Uterus (tissue), 2 donors: ENCODE measurements around the gene CRADD.

Experiments used
- POLR2A ChIP-seq, 2 donors: fragments of 450-650 bp; IDR thresholded peaks; one replicate each; pipeline ENCODE4 v1.6.1; 2016; ENCODE audit warnings: antibody characterized with exemption in 2 of 2, mild to moderate bottlenecking in 1 of 2, moderate library complexity in 1 of 2
- TF ChIP-seq, protein P1 (sequence below), 4 experiments: fragments of 200-600 bp in 2 of 4; fragments of 450-650 bp in 2 of 4; sonication (generic) in 2 of 4; IDR thresholded peaks; one replicate each; pipeline ENCODE4 v1.5.1; 2016 to 2019; ENCODE audit warnings: antibody characterized with exemption in 4 of 4, mild to moderate bottlenecking in 2 of 4, moderate library complexity in 1 of 4

DNA sequence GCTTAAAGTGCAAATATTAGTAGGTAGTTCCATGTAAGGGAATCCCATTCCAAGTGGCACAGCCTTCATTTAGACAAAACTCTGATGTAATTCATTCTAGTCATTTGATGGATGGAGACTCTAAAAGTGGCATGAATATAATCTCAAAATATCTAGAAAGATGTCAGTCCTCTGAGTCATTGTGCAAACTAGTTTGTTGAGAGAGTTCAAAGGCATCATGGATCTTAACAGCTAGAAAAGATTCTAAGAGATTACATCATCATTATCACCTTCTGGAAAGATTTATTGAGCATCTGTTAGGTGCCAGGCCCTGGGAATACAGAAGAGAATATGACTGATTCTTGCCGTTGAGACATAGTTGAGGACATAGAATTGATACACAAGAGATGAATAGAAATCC is 30.7 kb downstream of the CRADD start:
- TF ChIP-seq, protein P1, sequence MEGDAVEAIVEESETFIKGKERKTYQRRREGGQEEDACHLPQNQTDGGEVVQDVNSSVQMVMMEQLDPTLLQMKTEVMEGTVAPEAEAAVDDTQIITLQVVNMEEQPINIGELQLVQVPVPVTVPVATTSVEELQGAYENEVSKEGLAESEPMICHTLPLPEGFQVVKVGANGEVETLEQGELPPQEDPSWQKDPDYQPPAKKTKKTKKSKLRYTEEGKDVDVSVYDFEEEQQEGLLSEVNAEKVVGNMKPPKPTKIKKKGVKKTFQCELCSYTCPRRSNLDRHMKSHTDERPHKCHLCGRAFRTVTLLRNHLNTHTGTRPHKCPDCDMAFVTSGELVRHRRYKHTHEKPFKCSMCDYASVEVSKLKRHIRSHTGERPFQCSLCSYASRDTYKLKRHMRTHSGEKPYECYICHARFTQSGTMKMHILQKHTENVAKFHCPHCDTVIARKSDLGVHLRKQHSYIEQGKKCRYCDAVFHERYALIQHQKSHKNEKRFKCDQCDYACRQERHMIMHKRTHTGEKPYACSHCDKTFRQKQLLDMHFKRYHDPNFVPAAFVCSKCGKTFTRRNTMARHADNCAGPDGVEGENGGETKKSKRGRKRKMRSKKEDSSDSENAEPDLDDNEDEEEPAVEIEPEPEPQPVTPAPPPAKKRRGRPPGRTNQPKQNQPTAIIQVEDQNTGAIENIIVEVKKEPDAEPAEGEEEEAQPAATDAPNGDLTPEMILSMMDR (IDR thresholded peaks at IDR 0.05) = no peak
- TF ChIP-seq POLR2A (IDR thresholded peaks at IDR 0.05) = no peak
